PC-3 (cell line): Measurements from ENCODE around the gene NUDT15.

Experiments used
- CTCF ChIP-seq: fragments of 300-600 bp; sonication (generic); conservative IDR thresholded peaks from 2 replicates; pipeline ENCODE4 v1.5.1; 2017; ENCODE audit warnings: antibody characterized with exemption, low read depth, mild to moderate bottlenecking, low read length
- EZH2 ChIP-seq: fragments of 300-600 bp; sonication (generic); IDR thresholded peaks from one replicate; pipeline ENCODE4 v1.6.1; 2017; ENCODE audit warnings: antibody characterized with exemption, mild to moderate bottlenecking, low read length; ENCODE audit not compliant: unreplicated experiment

DNA sequence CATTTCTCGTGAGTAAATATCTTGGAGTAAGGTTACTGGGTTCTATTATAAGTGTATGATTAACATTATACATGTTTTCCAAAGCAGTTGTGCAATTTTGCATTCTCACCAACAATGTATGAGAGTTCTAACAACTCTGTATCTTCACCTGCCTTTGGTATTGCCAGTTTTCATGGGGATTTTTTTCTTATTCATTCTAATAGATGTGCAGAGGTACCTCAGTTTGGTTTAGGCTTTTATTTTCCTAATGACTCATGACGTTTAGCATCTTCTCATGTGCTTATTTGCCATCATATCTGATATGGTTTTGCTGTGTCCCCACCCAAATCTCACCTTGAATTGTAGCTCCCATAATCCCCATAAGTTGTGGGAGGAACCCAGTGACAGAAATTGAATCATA is 7.7 kb upstream of the NUDT15 start:
- TF ChIP-seq CTCF (no peak), EZH2 (no peak)
